Transverse colon (tissue), 4 donors: ENCODE measurements around the gene GOLM1. TPM values are rescaled to one million over a fixed set of nuclear protein-coding genes. Genes with fewer than 3 reads are reported as not detected.

Experiments used
- DNase-seq: peaks from one replicate; pipeline ENCODE4 v3.0.0-alpha.2; 2019
- H3K27ac ChIP-seq, 4 donors: fragments of 200-600 bp; sonication (generic); 2 replicates each; pipeline ENCODE4 v1.5.1; 2016 to 2018; ENCODE audit warnings: inconsistent platforms in 4 of 4
- H3K27me3 ChIP-seq: fragments of 200-600 bp; sonication (generic); 2 replicates; pipeline ENCODE4 v1.5.1; 2017; ENCODE audit warnings: inconsistent platforms
- H3K36me3 ChIP-seq, 4 donors: fragments of 200-600 bp; sonication (generic); 2 replicates each; pipeline ENCODE4 v1.5.1; 2017 to 2019; ENCODE audit warnings: inconsistent platforms in 4 of 4
- H3K4me1 ChIP-seq, 4 donors: fragments of 200-600 bp; sonication (generic); 2 replicates each; pipeline ENCODE4 v1.5.1; 2017 to 2020; ENCODE audit warnings: inconsistent platforms in 4 of 4
- H3K4me3 ChIP-seq, 4 donors: fragments of 200-600 bp; sonication (generic); 1 replicate in 1 of 4; 2 replicates in 3 of 4; pipeline versions ENCODE4 v1.5.1 to v1.6.1; 2017 to 2019; ENCODE audit warnings: inconsistent platforms in 4 of 4
- H3K9me3 ChIP-seq, 2 donors: fragments of 200-600 bp; sonication (generic); 2 replicates each; pipeline ENCODE4 v1.5.1; 2017 to 2019; ENCODE audit warnings: inconsistent platforms in 2 of 2
- CTCF ChIP-seq, 5 experiments: fragments of 200-600 bp in 3 of 5; fragments of 450-650 bp in 2 of 5; sonication (generic) in 3 of 5; IDR thresholded peaks; 1 replicate in 2 of 5; 2 replicates in 3 of 5; pipeline ENCODE4 v1.5.1; 2016 to 2017; ENCODE audit warnings: antibody characterized with exemption in 5 of 5, inconsistent platforms in 3 of 5, mild to moderate bottlenecking in 2 of 5, moderate library complexity in 1 of 5
- EP300 ChIP-seq: sonication (generic); formaldehyde crosslinking; IDR thresholded peaks from one replicate; pipeline ENCODE4 v1.6.1; 2017; ENCODE audit warnings: antibody characterized with exemption, low read depth
- POLR2A ChIP-seq: fragments of 450-650 bp; IDR thresholded peaks from one replicate; pipeline ENCODE4 v1.6.1; 2016; ENCODE audit warnings: antibody characterized with exemption, mild to moderate bottlenecking, moderate library complexity
- POLR2AphosphoS5 ChIP-seq, 3 donors: sonication (generic); formaldehyde crosslinking; IDR thresholded peaks; one replicate each; pipeline ENCODE4 v1.6.1; 2016; ENCODE audit warnings: antibody characterized with exemption in 3 of 3
- WGBS, 2 donors: methylation state at CpG; one replicate each; pipeline ENCODE4 v1.1.5; 2018; ENCODE audit warnings: low coverage in 1 of 2; 5-methylcytosine and 5-hydroxymethylcytosine counted together
- in situ Hi-C, 4 donors: fragments of 200-750 bp; cut with MboI; loops; one replicate each; pipeline versions ENCODE4 v1.15.0 to v1.15.1; 2017; ENCODE audit warnings: low sequenced_read_pairs in 3 of 4, low pct_ligation_motif_present in 1 of 4, low pct_unique_long_range_greater_than_20kb in 1 of 4
- intact Hi-C: fragments of 100-400 bp; cut with DNase I; formaldehyde crosslinking; loops from one replicate; pipeline ENCODE4 v1.15.1; 2023; ENCODE audit warnings: low total_unique reads
- small RNA-seq, 4 donors: library from RNA; depleted of rRNA; stranded (forward); fragments of <200 nt; gene quantifications; one replicate each; pipeline ENCODE3, GENCODE V24; 2016
- total RNA-seq, 4 donors: library from RNA; depleted of rRNA; stranded (reverse); fragments of >200 nt; gene quantifications; one replicate each; pipeline ENCODE4 v1.1.0, GENCODE V29; 2016

Gene GOLM1
- total RNA-seq, 4 donors from 2014 or later = 96.1 to 295 (median 177) TPM

DNA sequence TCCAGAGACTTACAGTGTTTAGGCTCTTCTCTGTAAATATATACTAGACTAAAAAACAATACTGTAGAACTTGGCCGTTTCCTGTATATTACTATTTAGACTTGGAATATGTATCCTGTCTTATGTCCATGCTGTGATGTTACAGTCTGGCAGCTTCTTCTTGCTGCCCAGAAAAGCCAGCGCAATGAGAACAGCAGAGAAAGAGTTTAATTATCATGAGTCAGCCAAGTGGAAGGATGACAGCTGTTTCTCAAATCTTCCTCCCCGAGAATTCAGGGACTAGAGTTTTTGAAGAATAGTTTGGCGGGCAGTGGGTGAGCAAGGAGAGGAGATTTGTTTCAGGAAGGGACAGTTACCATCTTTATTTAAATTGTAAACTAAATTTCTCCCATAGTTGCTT is 120.9 kb downstream of the GOLM1 start:
- intact Hi-C loops (no loop called here), in situ Hi-C loops (no loop called here)
- H3K4me3 ChIP-seq = no peak overlapping the region
- WGBS, 2 donors = 77 to 79% methylated on average over 4 of the region's 4 CpGs
- no peaks in the 10 kb centered on the region for H3K9me3 ChIP-seq
- TF ChIP-seq POLR2AphosphoS5 (IDR thresholded peaks at IDR 0.05) = no peak
- TF ChIP-seq EP300 = no peak
- TF ChIP-seq CTCF (IDR thresholded peaks at IDR 0.05) = no peak
- TF ChIP-seq POLR2A = no peak
- H3K27me3 ChIP-seq = no peaks in the 10 kb centered on the region
- H3K36me3 ChIP-seq = peaks cover 0 to 62% (median 22%) of the 10 kb centered on the region in 4 donors
- no peak for DNase-seq
- H3K27ac ChIP-seq = no peak overlapping the region
- H3K4me1 ChIP-seq = no peaks in the 10 kb centered on the region

Small RNAs within 50 kb of the gene (small RNA-seq; reads per million reads assigned to genes)
- gene AL161447.1 = 0 reads per million in 4 donors

Other genes with a start within 250 kb of the GOLM1 start
- 10 to 100 TPM; 24.7 to 51.5 (median 34.5) TPM for gene NAA35, start 158.4 kb downstream of the GOLM1 start, total RNA-seq
- gene C9orf153, start 160.1 kb upstream of the GOLM1 start, total RNA-seq = under 1 TPM in 1 of 4 donors, not detected in 3; 0.48 TPM
- gene ISCA1, start 183.0 kb upstream of the GOLM1 start, total RNA-seq = 10 to 100 TPM in 3 of 4 donors, 1 to 10 TPM in 1; 2.2 to 38.4 (median 29.4) TPM